ENCODE results near the gene ETF1. TPM values are rescaled to one million over a fixed set of nuclear protein-coding genes. Genes with fewer than 3 reads are reported as not detected.

ETF1 gene
- total and polyA plus RNA-seq, 9 of the 15 experiments (the other 6 are each of a cell fraction or from before 2014, with no cell fraction given): 53.7 to 209 (median 164) TPM

DNA sequence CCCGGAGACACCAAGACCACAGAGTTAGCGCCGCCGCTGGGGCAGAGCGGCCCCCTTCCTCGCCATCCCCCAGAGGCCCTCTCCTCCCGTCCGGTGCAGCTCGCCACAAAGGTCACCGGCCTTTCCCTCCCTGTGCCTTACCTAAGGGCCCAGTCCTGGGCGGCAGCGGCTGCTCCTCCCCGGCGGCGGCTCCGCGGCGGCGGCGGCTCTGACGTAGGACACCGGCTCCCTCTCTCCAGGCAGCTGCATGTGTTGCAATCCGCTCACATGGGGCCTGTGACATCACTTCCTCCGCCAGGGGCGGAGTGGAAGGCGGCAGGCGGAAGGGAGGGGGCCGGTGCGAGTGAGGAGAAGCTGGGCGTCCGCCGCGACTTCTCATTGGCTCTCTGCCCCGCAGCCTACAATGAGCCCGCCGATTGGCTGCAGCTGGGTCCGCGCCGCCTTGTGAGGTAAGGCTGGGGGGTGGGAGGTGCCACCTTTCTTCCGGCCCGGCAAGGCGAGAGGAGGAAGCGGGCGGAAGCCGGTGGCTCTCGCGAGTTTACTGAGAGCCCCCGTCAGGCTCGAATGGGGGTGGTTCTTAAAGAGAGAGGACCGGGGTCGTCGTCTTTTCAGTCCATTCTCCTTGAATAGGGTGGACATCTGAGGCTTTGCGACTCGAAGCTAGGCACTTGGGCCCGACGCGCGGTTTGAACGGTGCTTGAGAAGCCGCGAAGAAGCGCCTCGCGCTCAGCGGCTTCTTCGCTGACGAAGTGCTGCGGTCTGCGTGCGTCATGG, at the start of gene ETF1 (continued):
- TF ChIP-seq, protein P1, sequence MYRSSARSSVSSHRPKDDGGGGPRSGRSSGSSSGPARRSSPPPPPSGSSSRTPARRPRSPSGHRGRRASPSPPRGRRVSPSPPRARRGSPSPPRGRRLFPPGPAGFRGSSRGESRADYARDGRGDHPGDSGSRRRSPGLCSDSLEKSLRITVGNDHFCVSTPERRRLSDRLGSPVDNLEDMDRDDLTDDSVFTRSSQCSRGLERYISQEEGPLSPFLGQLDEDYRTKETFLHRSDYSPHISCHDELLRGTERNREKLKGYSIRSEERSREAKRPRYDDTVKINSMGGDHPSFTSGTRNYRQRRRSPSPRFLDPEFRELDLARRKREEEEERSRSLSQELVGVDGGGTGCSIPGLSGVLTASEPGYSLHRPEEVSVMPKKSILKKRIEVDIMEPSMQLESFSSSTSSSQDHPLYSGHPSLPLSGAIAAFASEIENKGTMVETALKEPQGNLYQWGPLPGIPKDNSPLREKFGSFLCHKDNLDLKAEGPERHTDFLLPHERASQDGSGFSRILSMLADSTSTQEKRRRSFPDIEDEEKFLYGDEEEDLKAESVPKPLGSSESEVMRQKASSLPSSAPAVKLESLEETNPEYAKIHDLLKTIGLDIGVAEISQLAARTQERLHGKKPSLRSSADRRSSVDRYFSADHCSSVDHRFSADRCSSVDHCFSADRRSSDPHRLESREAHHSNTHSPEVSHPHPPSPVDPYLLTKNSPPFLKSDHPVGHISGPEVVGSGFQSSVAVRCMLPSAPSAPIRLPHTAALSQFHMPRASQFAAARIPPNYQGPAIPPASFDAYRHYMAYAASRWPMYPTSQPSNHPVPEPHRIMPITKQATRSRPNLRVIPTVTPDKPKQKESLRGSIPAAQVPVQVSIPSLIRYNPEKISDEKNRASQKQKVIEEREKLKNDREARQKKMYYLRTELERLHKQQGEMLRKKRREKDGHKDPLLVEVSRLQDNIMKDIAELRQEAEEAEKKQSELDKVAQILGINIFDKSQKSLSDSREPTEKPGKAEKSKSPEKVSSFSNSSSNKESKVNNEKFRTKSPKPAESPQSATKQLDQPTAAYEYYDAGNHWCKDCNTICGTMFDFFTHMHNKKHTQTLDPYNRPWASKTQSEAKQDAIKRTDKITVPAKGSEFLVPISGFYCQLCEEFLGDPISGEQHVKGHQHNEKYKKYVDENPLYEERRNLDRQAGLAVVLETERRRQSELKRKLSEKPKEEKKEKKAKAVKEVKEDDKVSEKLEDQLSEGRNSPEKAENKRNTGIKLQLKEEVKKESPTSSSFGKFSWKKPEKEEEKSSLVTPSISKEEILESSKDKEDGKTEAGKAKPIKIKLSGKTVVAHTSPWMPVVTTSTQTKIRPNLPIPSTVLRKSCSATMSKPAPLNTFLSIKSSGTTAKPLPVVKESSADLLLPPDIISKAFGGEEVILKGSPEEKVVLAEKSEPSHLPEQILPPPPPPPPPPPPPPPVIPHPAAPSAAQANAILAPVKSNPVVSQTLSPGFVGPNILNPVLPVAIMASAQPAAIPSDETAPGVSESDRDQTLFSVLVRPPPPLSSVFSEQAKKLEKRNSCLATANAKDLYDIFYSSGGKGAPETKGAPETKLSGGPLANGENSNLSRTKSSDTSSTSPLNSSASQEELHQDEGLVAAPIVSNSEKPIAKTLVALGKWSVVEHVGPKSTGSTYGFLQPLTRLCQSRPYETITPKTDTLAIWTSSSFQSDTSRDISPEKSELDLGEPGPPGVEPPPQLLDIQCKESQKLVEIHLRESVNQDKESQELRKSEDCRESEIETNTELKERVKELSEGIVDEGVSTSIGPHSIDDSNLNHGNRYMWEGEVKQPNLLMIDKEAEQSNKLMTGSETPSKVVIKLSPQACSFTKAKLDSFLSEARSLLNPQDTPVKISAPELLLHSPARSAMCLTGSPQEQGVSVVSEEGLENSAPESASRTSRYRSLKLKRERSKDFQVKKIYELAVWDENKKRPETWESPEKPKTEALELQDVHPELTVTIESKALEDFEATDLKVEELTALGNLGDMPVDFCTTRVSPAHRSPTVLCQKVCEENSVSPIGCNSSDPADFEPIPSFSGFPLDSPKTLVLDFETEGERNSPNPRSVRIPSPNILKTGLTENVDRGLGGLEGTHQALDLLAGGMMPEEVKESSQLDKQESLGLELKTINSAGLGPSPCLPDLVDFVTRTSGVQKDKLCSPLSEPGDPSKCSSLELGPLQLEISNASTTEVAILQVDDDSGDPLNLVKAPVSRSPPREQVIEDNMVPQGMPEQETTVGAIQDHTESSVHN (IDR thresholded peaks at IDR 0.05; ENCODE audit: borderline replicate concordance in 1 of 2, low read depth in 1 of 2): no peak
- TF ChIP-seq EGR1 (conservative IDR thresholded peaks at IDR 0.05) (peak; percentile 74), HMGN3 (IDR thresholded peaks at IDR 0.05; ENCODE audit: borderline replicate concordance, extremely low read depth, insufficient read length, low read depth, low read length) (peak; percentile 74), RBM15 (IDR thresholded peaks at IDR 0.05; ENCODE audit: insufficient read depth, low read length) (0 out of 2 replicates have a peak, but pooled peaks have one; percentile 62), ZNF354B (CRISPR knock-in tag; IDR thresholded peaks at IDR 0.05) (no peak), PTBP1 (IDR thresholded peaks at IDR 0.05; ENCODE audit: low read depth, low read length) (no peak), MAFK (IDR thresholded peaks at IDR 0.05; ENCODE audit: low read length) (no peak), ZNF75A (CRISPR knock-in tag; IDR thresholded peaks at IDR 0.05) (no peak), HCFC1 (IDR thresholded peaks at IDR 0.05; ENCODE audit: low read depth, low read length) (peak; percentile 75), TGIF2 (CRISPR knock-in tag; IDR thresholded peaks at IDR 0.05) (no peak), ZNF253 (CRISPR knock-in tag; conservative IDR thresholded peaks at IDR 0.05) (no peak), JUND (IDR thresholded peaks at IDR 0.05; ENCODE audit: borderline replicate concordance, low read depth, low read length) (peak; percentile 88), JUND (tag; IDR thresholded peaks at IDR 0.05; ENCODE audit: borderline replicate concordance, low read depth, low read length) (peak; percentile 76; the same call in 1 of the 3 replicates), CBX1 (IDR thresholded peaks at IDR 0.05; ENCODE audit: low read depth) (peak; percentile 78; the same call in 1 of the 2 replicates)
- TF ChIP-seq, protein P2, sequence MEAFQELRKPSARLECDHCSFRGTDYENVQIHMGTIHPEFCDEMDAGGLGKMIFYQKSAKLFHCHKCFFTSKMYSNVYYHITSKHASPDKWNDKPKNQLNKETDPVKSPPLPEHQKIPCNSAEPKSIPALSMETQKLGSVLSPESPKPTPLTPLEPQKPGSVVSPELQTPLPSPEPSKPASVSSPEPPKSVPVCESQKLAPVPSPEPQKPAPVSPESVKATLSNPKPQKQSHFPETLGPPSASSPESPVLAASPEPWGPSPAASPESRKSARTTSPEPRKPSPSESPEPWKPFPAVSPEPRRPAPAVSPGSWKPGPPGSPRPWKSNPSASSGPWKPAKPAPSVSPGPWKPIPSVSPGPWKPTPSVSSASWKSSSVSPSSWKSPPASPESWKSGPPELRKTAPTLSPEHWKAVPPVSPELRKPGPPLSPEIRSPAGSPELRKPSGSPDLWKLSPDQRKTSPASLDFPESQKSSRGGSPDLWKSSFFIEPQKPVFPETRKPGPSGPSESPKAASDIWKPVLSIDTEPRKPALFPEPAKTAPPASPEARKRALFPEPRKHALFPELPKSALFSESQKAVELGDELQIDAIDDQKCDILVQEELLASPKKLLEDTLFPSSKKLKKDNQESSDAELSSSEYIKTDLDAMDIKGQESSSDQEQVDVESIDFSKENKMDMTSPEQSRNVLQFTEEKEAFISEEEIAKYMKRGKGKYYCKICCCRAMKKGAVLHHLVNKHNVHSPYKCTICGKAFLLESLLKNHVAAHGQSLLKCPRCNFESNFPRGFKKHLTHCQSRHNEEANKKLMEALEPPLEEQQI (IDR thresholded peaks at IDR 0.05): no peak
- TF ChIP-seq, protein P3, sequence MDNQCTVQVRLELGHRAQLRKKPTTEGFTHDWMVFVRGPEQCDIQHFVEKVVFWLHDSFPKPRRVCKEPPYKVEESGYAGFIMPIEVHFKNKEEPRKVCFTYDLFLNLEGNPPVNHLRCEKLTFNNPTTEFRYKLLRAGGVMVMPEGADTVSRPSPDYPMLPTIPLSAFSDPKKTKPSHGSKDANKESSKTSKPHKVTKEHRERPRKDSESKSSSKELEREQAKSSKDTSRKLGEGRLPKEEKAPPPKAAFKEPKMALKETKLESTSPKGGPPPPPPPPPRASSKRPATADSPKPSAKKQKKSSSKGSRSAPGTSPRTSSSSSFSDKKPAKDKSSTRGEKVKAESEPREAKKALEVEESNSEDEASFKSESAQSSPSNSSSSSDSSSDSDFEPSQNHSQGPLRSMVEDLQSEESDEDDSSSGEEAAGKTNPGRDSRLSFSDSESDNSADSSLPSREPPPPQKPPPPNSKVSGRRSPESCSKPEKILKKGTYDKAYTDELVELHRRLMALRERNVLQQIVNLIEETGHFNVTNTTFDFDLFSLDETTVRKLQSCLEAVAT (IDR thresholded peaks at IDR 0.05): peak; percentile 78 to 82; a peak in 3 of 4 replicates
